ENCODE measurements around the gene CYSRT1.

The CYSRT1 gene

DNA sequence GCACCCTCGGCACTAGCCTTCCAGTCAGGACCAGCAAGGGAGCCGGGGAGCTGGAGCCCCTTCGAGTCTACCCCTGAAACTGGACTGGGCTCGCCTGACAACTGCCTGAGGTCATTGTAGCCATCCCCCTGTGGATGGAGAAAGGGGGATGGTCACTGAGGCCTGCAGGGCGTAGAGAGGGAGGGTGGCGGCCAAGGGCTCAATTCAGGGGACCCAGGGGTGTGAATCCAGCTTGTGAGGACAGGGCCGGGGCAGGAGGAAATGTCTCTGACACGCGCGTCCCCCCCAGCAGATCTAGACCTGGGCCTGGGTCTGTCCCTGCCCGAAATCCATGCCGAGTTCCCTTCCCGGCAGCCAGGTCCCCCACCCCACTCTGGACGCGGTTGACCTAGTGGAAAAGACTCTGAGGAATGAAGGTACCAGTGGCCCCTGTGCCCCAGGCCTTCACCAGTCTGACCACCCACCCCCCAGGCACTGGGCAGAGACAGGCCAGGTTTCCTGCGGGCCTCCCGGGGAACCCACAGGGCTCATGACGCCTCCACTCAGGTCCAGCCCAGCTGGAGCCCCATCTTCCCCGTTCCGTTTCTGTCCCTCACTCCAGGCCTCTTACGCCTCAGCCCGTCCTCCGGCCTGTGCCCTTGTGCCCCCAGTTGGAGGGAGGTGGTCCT is 6.5 kb downstream of the CYSRT1 start:
- H3K27me3 ChIP-seq (ENCODE audit: insufficient read depth, low read length), result no peaks in the 10 kb centered on the region
- H4K12ac ChIP-seq (ENCODE audit: low read depth, low read length), result no peak overlapping the region
- no peak overlapping the region for H3K9ac ChIP-seq (ENCODE audit: low read length)
- no peak overlapping the region for H3K27ac ChIP-seq (ENCODE audit: low read depth, low read length)
- H3K14ac ChIP-seq (ENCODE audit: low read length), result no peak overlapping the region
- no peak overlapping the region for H3K18ac ChIP-seq (ENCODE audit: low read length)
- no peak overlapping the region for H2AK5ac ChIP-seq (ENCODE audit: low read length)
- H3K79me2 ChIP-seq (ENCODE audit: control insufficient read depth, insufficient read depth, low read length, poor library complexity), result no peaks in the 10 kb centered on the region
- H3K4me2 ChIP-seq (ENCODE audit: low read length), result no peak overlapping the region
- H3K23ac ChIP-seq (ENCODE audit: low read length), result no peak overlapping the region
- H3K36me3 ChIP-seq (ENCODE audit: control insufficient read depth in 1 of 2, insufficient read depth in 2 of 2, low read length in 2 of 2), result no peaks in the 10 kb centered on the region
- peaks cover 3% of the 10 kb centered on the region for H3K9me3 ChIP-seq (ENCODE audit: insufficient read depth, low read depth, low read length)
- no peak overlapping the region for H2BK12ac ChIP-seq (ENCODE audit: low read length)
- H4K8ac ChIP-seq (ENCODE audit: low read depth, low read length), result no peak overlapping the region
- H2BK5ac ChIP-seq (ENCODE audit: low read depth, low read length, poor library complexity), result no peak overlapping the region
- peaks cover 7 to 14% of the 10 kb centered on the region in 2 experiments for H3K4me1 ChIP-seq (ENCODE audit: control insufficient read depth in 1 of 2, insufficient read depth in 2 of 2, low read length in 2 of 2)
- no CpG with 5 or more reads among the region's 23 CpGs for WGBS (ENCODE audit: extremely low coverage, insufficient coverage, insufficient read length)
- DNase-seq, result no peak
- no peak overlapping the region for H3K4ac ChIP-seq (ENCODE audit: low read depth, low read length)
- no peak overlapping the region for H2AFZ ChIP-seq (ENCODE audit: insufficient read depth, low read length, poor library complexity)
- no peak overlapping the region for H4K91ac ChIP-seq (ENCODE audit: low read depth, low read length)
- H3K4me3 ChIP-seq (ENCODE audit: low read depth, low read length), result no peak overlapping the region
- H3K79me1 ChIP-seq (ENCODE audit: low read length), result no peaks in the 10 kb centered on the region
- H2BK120ac ChIP-seq (ENCODE audit: insufficient read depth, low read length, poor library complexity), result no peak overlapping the region

DNA sequence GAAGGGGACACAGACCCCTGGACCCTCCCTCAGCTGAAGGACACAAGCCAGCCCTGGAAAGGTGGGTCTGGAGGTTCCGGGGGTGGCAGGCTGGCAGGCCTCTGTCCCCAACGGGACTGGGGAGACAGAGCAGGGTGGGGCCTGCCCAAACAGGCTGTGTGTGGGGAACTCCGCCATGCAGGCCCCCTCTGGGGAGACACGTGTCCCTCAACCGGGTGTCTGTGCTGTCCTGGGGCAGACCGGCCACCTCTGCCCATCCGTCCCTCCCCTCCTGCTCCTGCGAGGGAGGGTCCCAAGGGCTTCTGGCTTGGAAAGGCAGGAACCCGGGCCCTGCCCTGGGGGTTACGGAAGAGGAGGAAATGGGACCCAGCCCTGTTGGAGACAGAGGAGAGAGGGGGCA is 7.1 kb downstream of the CYSRT1 start:
- no peak overlapping the region for H3K27ac ChIP-seq (ENCODE audit: low read depth, low read length)
- H3K14ac ChIP-seq (ENCODE audit: low read length), result no peak overlapping the region
- no peak overlapping the region for H3K4me3 ChIP-seq (ENCODE audit: low read depth, low read length)
- no peak overlapping the region for H2BK5ac ChIP-seq (ENCODE audit: low read depth, low read length, poor library complexity)
- no peak overlapping the region for H2AK5ac ChIP-seq (ENCODE audit: low read length)
- no peak for DNase-seq
- H3K27me3 ChIP-seq (ENCODE audit: insufficient read depth, low read length), result no peaks in the 10 kb centered on the region
- no peak overlapping the region for H4K8ac ChIP-seq (ENCODE audit: low read depth, low read length)
- no peak overlapping the region for H3K4ac ChIP-seq (ENCODE audit: low read depth, low read length)
- H4K12ac ChIP-seq (ENCODE audit: low read depth, low read length), result no peak overlapping the region
- H2BK120ac ChIP-seq (ENCODE audit: insufficient read depth, low read length, poor library complexity), result no peak overlapping the region
- peaks cover 1% of the 10 kb centered on the region for H3K9me3 ChIP-seq (ENCODE audit: insufficient read depth, low read depth, low read length)
- no peak overlapping the region for H3K23ac ChIP-seq (ENCODE audit: low read length)
- no peaks in the 10 kb centered on the region for H3K36me3 ChIP-seq (ENCODE audit: control insufficient read depth in 1 of 2, insufficient read depth in 2 of 2, low read length in 2 of 2)
- H2BK12ac ChIP-seq (ENCODE audit: low read length), result no peak overlapping the region
- WGBS (ENCODE audit: extremely low coverage, insufficient coverage, insufficient read length), result no CpG with 5 or more reads among the region's 10 CpGs
- no peak overlapping the region for H4K91ac ChIP-seq (ENCODE audit: low read depth, low read length)
- no peaks in the 10 kb centered on the region for H3K79me2 ChIP-seq (ENCODE audit: control insufficient read depth, insufficient read depth, low read length, poor library complexity)
- H3K4me1 ChIP-seq (ENCODE audit: control insufficient read depth in 1 of 2, insufficient read depth in 2 of 2, low read length in 2 of 2), result peaks cover 8 to 13% of the 10 kb centered on the region in 2 experiments
- no peak overlapping the region for H2AFZ ChIP-seq (ENCODE audit: insufficient read depth, low read length, poor library complexity)
- H3K18ac ChIP-seq (ENCODE audit: low read length), result no peak overlapping the region
- no peaks in the 10 kb centered on the region for H3K79me1 ChIP-seq (ENCODE audit: low read length)
- no peak overlapping the region for H3K9ac ChIP-seq (ENCODE audit: low read length)
- H3K4me2 ChIP-seq (ENCODE audit: low read length), result no peak overlapping the region

- no peak overlapping the region for H3K9ac ChIP-seq (ENCODE audit: low read length)
- no peak overlapping the region for H3K18ac ChIP-seq (ENCODE audit: low read length)
- H3K36me3 ChIP-seq (ENCODE audit: control insufficient read depth in 1 of 2, insufficient read depth in 2 of 2, low read length in 2 of 2), result no peaks in the 10 kb centered on the region
- DNase-seq, result no peak
- H3K4me1 ChIP-seq (ENCODE audit: control insufficient read depth in 1 of 2, insufficient read depth in 2 of 2, low read length in 2 of 2), result peaks cover 5 to 9% of the 10 kb centered on the region in 2 experiments
- no peak overlapping the region for H2AFZ ChIP-seq (ENCODE audit: insufficient read depth, low read length, poor library complexity)
- H3K4me3 ChIP-seq (ENCODE audit: low read depth, low read length), result no peak overlapping the region
- no peak overlapping the region for H3K27ac ChIP-seq (ENCODE audit: low read depth, low read length)
- H3K4me2 ChIP-seq (ENCODE audit: low read length), result no peak overlapping the region
- no peak overlapping the region for H3K4ac ChIP-seq (ENCODE audit: low read depth, low read length)
- no peaks in the 10 kb centered on the region for H3K27me3 ChIP-seq (ENCODE audit: insufficient read depth, low read length)
- WGBS (ENCODE audit: extremely low coverage, insufficient coverage, insufficient read length), result no CpG with 5 or more reads among the region's 24 CpGs
- no peak overlapping the region for H4K91ac ChIP-seq (ENCODE audit: low read depth, low read length)
- H3K79me1 ChIP-seq (ENCODE audit: low read length), result no peaks in the 10 kb centered on the region
- H4K12ac ChIP-seq (ENCODE audit: low read depth, low read length), result no peak overlapping the region
- no peak overlapping the region for H2BK120ac ChIP-seq (ENCODE audit: insufficient read depth, low read length, poor library complexity)
- H2BK5ac ChIP-seq (ENCODE audit: low read depth, low read length, poor library complexity), result no peak overlapping the region
- no peak overlapping the region for H4K8ac ChIP-seq (ENCODE audit: low read depth, low read length)
- H3K79me2 ChIP-seq (ENCODE audit: control insufficient read depth, insufficient read depth, low read length, poor library complexity), result no peaks in the 10 kb centered on the region
- no peak overlapping the region for H2BK12ac ChIP-seq (ENCODE audit: low read length)
- no peak overlapping the region for H2AK5ac ChIP-seq (ENCODE audit: low read length)
- peaks cover 1% of the 10 kb centered on the region for H3K9me3 ChIP-seq (ENCODE audit: insufficient read depth, low read depth, low read length)
- no peak overlapping the region for H3K23ac ChIP-seq (ENCODE audit: low read length)
- H3K14ac ChIP-seq (ENCODE audit: low read length), result no peak overlapping the region
These were observed 7.5 kb downstream of the CYSRT1 start for GRCh38 chr9:137232510-137232909.

- Histone ChIP-seq H2BK120ac (ENCODE audit: insufficient read depth, low read length, poor library complexity) (no peak overlapping the region), H3K36me3 (ENCODE audit: control insufficient read depth in 1 of 2, insufficient read depth in 2 of 2, low read length in 2 of 2) (no peaks in the 10 kb centered on the region), H3K79me1 (ENCODE audit: low read length) (no peaks in the 10 kb centered on the region), H4K91ac (ENCODE audit: low read depth, low read length) (no peak overlapping the region), H2BK12ac (ENCODE audit: low read length) (no peak overlapping the region), H3K4ac (ENCODE audit: low read depth, low read length) (no peak overlapping the region), H4K8ac (ENCODE audit: low read depth, low read length) (no peak overlapping the region), H2AK5ac (ENCODE audit: low read length) (no peak overlapping the region), H2BK5ac (ENCODE audit: low read depth, low read length, poor library complexity) (no peak overlapping the region), H3K9ac (ENCODE audit: low read length) (no peak overlapping the region), H2AFZ (ENCODE audit: insufficient read depth, low read length, poor library complexity) (no peak overlapping the region), H3K27ac (ENCODE audit: low read depth, low read length) (no peak overlapping the region), H3K4me2 (ENCODE audit: low read length) (no peak overlapping the region), H3K14ac (ENCODE audit: low read length) (no peak overlapping the region), H3K18ac (ENCODE audit: low read length) (no peak overlapping the region), H3K23ac (ENCODE audit: low read length) (no peak overlapping the region), H3K79me2 (ENCODE audit: control insufficient read depth, insufficient read depth, low read length, poor library complexity) (no peaks in the 10 kb centered on the region), H3K4me1 (ENCODE audit: control insufficient read depth in 1 of 2, insufficient read depth in 2 of 2, low read length in 2 of 2) (peaks cover 5 to 9% of the 10 kb centered on the region in 2 experiments), H4K12ac (ENCODE audit: low read depth, low read length) (no peak overlapping the region), H3K4me3 (ENCODE audit: low read depth, low read length) (no peak overlapping the region), H3K27me3 (ENCODE audit: insufficient read depth, low read length) (no peaks in the 10 kb centered on the region), H3K9me3 (ENCODE audit: insufficient read depth, low read depth, low read length) (peaks cover 1% of the 10 kb centered on the region)
- no CpG with 5 or more reads among the region's 40 CpGs for WGBS (ENCODE audit: extremely low coverage, insufficient coverage, insufficient read length)
- DNase-seq, result no peak
These were observed 8.4 kb downstream of the CYSRT1 start for GRCh38 chr9:137233143-137233980.
